Stimulated activated CD4-positive, alpha-beta T cell treated with anti-CD3 and anti-CD28 coated beads, TNF-alpha, amount 100 ng/mL, for 48 hours (primary cell): Measurements from ENCODE around the gene CAPZB.

ENCODE experiments used
- DNase-seq, 3 donors: peaks; one replicate each; pipeline ENCODE4 v3.0.0-alpha.2; 2020; ENCODE audit warnings: low read depth in 3 of 3

The CAPZB gene

DNA sequence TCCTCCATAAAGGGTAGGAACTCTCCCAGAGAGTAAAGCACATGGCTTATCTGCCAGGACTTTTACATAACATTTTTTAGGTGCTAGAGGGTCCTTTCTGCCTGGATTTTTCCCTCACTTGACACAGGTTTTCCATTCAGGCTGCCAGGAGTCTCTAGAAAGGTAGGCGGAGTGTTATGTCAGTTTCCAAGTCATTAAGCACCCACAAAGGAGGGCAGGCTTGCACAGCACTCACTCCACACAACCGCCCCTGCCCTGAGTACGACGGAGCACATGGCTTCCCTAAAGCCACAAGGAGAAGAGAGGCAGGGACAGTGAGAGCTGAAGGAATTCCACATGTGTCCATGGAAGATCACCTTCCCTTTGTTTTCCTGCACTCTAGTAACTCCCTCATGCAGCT, 55.7 kb downstream of the CAPZB start:
- DNase-seq, result no peak

GRCh38 chr1:19427087-19427781, 58.1 kb downstream of the CAPZB start:
- no peak for DNase-seq

- no peak for DNase-seq
These were observed 58.8 kb downstream of the CAPZB start for GRCh38 chr1:19426294-19427086.

DNA sequence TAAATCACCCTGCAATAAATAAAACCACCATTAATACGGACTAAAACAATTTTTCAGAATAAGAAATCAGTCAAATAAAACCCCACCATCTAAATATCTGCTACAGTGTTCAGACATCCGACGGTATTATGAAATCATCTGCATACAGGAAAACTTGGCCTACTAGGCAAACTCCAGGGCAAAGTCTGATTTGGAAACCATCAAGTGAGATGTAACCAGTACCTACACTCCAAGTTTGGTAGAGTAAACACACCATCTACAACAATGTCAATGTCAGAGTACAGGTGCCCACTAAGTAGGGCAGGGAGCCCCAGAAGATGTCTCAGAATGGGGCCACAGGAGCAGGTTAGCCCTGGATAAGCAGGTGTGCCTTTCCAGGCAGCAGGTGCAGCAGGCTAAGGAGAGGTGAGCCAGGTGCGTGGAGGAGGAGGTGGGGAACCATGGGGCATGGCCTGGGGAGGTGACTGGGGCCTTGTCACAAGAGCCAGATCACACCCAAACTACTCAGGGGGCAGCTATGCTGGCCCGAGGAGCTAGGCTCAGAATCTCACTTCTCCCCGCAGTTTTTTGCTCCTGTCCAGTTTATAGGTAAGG, 59.6 kb downstream of the CAPZB start:
- no peak for DNase-seq

- DNase-seq, result no peak
These were observed 60.4 kb downstream of the CAPZB start for GRCh38 chr1:19424651-19425570.

- DNase-seq, result no peak
These were observed 62.2 kb downstream of the CAPZB start for GRCh38 chr1:19423130-19423529.

DNA sequence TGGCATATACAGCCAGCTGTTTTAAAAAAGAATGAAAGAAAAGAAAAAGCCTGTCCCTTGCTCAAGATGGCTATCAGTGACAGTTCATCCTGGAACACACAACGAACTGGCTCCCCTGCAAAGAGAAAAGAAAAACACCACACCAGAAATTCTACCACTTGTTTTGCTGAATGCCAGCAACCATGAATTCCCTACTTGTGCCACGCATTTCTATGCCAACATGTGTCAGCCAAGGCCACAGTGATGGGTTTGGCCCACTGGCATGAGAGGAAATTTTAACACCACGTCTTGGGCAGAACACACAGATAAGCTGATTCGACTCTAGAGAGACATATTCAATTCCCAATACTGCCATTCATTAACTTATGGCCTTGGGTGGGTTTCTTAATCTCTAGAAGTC, 64.0 kb downstream of the CAPZB start:
- DNase-seq, result no peak

GRCh38 chr1:19420606-19421005, 64.7 kb downstream of the CAPZB start:
- no peak for DNase-seq

DNA sequence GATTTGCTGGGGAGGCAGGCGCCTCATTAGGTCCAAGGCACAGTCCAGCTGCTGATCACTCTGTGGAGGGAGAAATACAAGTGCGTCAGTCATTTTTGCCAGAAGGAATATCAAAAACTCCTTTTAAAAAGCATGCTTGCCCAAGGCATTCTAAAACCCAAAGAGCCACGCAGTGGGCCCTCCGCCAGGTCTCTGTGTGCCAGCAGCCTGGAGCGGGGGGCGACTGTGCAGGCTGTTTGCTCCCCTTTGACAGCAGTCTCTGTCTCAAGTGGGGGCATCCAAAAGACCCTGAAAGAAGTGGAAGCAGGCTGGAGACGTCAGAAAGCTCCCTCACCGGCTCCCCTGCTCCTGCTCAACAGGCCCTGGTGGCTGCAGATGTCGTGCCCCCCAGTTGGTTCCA, 65.6 kb downstream of the CAPZB start:
- no peak for DNase-seq

DNA sequence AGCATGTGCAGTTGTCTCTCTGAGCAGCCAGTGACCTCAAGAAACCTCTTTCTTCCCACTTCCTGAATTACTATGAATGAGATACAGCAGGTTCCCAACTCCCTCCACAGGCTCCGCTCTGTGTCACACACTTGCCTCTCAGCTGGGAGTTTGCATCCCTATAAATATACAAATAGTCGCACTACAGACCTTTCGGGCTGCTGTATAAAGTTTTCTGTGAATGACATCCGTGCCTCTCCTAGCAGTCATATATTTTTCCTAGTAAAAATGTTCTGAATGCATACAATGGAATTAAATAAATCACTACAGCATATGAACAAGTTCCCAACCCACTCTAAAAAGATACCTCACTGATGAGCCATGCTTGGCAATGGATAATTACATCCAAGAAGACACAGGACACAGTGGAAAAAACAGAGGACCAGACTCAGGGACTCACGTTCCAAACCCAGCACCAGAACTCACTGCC, 66.8 kb downstream of the CAPZB start:
- no peak for DNase-seq

DNA sequence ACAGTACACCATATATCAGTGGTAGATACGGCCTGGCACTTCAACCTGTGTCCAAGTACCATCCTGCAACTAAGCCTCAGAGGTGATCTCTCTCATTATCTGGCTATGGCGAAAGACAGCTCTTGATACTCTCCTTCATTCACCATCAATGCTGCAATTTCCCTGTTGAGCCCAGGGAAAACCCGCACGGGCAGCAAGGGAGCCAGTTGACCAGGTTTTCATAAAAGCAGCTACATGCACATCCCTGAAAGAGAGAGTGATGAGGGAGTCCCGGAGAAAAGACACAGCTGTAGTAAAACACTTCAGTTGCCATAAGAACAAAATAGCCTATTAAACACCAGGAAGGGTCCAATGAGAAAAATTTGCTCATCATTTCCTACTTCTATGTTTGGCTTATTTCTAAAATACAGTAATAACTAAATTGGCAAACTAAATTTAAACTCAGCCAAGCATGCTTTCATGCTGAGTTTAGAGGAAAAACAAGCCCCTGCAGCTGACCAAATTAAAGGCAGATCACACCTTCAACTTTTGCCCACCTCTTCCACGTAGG, 68.3 kb downstream of the CAPZB start:
- no peak for DNase-seq

GRCh38 chr1:19416145-19416544, 69.2 kb downstream of the CAPZB start:
- DNase-seq, result no peak

DNA sequence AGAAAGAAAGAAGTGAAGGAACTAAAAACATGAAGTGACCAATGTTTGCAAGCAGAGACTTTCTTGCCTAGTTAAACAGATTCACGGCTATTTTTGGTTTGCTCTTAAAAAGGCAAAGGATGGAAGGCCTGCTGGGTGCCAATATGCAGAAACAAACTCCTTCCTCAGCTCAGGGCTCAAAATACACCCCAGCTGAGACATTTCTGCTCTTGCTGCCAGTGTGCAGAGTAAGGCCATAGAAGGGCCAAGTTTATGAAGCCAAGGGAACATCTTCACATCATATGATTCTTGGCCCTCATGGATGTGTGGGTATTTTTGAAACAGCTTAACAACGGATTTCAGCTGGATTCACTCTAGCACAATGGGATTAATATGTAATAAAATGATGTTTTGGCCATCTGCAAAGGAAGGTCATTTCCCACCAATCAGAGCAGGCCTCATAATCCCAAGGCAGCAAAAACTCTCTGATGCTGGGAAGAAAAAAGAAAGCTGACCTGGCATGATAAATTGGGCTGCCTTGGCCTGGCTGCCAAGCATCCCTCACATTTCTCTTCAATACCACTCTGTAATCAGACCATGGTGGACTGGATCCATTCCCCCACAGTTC, 70.7 kb downstream of the CAPZB start:
- DNase-seq, result no peak

- no peak for DNase-seq
These were observed 71.3 kb downstream of the CAPZB start for GRCh38 chr1:19413999-19414398.

DNA sequence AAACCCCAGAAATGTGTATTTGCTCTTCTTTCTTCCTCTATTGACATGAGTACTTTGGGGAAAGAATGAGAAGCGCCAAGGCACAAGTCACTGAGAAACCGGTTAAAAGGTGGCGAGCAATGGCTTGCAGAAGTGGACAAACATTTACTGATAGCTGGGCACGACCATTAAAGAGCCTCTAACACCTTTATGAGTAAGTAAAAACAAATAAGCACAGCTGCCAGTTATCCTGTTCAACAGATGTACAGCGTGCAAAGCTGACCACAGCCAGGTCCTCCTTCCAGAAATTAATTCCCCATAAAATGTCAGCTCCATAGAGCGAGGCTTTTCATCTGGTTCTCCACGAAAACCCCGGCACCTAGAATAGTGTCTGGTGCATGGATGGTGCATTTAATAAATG, 72.7 kb downstream of the CAPZB start:
- DNase-seq, result no peak

GRCh38 chr1:19411612-19412011, 73.7 kb downstream of the CAPZB start:
- DNase-seq, result no peak

DNA sequence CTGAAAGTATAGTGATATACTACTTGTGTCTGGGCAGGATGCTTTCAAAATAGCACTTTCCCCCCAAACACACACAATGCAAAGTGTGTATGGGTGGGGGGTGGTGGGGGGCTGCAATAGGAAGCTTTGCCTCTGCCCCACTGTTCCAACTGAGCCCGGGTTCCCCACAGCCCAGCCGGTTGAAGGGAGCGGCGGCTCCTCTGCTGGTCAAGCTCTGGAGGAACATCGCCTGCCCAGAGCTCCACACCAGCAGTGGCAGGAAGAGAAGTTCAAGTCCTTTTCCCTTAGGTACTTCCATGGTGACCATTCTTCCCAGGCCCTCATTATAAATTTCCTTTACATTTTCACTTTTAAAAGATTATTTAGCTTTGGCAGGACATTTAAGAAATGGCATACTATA, 74.9 kb downstream of the CAPZB start:
- no peak for DNase-seq

DNA sequence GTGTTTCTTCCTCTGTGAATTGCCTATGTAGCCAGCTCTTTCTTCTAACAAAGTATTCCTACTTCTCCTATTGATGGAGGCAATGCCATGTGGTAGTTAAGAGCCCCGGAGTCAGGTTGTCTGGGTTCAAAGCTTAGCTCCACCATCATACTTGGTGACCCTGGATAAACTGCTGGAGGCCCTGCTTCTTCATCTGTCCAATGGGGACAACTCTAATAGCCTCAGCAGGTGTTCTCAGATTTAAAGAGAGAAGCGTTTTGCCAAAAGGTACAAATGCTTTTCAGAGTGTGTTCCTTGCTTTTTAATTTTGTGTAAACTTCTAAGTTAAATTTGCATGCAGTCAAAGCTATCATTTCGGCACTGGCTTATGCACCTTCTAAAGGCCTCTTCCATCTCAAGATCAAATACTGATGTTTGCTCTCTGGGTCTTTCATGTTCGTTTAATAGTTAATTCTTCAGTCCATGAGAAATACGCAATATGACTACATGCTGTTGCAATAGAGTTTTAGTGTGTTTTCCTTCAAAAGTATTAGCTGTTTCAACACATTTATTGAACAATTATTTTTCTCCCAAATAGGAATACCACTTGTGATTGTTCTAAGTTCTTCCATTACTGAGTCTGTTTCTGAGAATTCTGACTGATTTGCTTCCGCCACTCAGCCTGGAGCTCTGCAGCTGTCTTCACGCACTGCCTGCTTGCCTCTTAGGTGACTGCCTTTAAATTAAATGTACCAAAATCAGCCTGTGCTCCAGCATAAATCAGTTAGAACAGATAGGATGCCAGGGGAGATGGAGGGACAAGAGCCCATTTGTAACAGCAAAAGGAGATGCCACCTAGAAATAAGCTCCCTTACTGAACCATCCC, 75.6 kb downstream of the CAPZB start:
- DNase-seq, result no peak

GRCh38 chr1:19407494-19408096, 77.7 kb downstream of the CAPZB start:
- no peak for DNase-seq

DNA sequence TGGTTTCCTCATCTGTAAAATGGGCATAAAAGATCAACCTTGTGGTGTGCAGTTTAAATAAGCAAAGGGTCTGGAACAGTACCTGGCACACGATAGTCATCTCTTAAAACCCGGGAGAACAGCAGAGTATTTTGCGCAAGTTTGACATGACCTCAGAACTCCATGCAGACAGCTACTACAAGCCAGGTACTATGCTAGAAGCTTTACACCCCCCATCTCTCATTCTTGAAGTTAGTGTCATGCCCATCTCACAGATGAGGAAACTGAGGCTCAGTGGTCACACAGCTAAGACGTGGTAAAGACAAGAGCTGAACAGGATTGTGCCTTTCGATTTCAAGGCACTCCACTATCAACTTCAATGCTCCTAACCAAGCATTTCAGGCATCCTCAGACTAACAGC, 78.7 kb downstream of the CAPZB start:
- DNase-seq, result no peak
